GM21360 (cell line): ENCODE results near the gene BAIAP2L1.

Experiments
- ATAC-seq: cut with Tn5 transposase; IDR thresholded peaks from one replicate; pipeline ENCODE4 v1.9.1; 2021; ENCODE audit warnings: mild to moderate bottlenecking, moderate library complexity; ENCODE audit not compliant: unreplicated experiment

Gene BAIAP2L1

DNA sequence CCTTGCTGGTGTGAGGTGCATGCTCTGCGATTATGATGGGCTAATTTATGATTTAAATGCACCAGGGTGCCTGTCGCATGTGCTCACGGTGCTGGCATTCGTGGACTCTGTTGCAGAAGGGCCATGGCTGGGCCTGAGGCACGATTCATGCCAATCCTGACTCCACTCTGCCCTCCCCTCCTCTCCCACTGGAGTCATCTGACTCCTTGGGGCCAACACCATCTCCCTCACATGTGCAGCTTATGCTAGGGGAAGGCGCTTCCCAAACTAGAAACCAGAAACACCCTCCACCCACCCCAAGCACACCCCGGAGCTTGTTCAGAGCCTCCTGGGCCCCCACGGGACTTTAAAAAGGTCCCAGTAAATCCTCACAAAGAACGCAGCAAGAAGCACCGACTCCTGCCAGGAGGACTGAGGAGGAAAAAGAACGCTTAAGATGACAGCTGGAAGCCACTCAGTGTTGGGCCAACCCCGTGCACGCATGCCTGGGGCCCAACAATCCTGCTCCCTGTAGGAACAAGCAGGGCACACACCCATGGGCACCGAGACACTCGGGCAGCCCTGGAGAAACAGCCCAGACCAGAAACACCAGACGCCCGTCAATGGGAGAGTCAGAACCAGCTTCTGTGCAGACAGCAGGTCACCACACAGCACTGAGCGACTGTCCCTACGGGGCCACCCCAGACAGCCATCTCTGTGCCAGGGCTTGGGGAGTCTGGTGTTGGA lies 105.3 kb downstream of the BAIAP2L1 start:
- ATAC-seq, result no peak

DNA sequence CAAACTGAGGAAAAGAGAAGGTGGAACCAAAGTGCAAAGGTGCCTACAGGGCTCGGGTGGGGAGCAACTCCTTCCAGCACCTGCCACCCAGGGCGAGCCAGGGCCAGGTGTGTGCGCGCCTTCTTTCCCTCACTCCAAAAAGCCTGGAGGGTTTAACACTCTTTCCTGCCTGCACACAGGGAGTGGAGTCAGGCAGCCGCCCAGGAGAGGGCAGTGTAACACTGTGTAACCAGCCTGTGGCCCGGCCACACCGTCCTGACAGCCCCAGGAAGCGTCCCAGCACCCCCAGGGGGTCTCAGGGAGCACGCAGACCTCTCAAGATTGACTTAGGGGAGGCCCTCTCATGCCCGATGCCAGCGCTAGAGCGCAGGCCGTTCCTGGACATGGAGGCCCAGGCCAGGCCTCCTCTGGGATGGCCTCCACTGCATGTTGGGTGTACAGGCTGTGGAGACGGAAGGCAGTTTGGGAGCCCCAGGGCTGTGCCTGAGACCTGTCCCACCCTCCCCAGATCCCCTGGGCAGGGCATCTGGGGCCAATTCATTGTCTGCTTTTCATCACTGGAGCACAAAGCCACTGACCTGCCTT lies 106.0 kb downstream of the BAIAP2L1 start:
- ATAC-seq, result no peak

DNA sequence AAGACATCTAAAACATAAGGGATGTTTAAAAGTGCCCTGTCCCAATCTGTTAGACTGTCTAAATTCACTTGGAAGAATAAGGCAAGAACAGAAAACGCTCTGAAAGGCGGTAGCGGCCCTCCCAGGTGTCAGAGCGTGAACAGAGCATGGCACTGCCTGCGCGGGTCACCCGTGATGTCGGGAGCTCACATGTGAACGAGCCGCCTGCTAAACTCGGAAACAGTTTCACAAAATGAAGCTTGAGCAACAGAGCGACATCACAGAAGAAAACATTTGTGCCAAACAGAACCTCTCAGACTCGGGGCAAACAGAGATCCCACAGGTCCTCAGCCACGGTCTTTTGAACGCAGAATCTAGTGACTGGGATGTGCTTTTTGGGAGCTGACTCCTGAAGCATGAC lies 106.6 kb downstream of the BAIAP2L1 start:
- ATAC-seq, result no peak

DNA sequence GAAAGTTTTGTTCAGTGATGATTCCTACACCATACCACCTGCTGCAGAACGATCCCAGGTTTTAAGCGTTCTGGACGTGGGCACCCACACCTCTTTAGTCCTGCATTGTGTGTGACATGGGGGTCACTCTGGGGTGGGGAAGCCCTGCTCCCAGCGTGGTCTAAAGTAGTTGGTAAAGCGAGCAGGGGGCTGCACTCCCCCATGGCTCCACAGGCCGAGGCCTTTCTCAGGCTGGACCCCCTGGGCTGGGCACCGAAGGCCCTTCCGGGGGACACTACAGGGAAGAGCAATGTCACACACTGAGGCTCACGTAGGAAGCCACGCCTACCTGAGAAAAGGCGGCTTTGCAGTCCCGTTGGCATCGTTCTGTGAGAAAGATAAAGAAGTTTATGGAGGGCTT lies 107.1 kb downstream of the BAIAP2L1 start:
- no peak for ATAC-seq

DNA sequence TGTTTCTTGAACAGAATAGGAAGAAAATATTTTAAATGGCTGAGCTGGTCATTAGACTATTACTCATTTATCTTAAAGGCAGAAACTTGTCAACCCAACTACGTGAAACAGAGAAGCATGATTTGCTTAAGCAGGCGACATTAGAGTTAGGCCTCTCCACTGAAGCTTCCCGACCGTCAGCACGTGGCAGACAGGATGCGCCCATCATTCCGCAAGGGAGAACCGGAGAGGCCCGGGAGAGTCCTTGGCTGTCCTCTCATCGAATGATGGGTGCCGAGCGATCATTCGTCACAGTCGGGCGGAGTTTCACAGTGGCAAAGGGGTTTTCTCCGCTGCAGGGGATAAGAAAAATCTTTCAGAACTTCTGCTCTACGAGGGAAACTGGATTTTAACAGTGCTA lies 107.6 kb downstream of the BAIAP2L1 start:
- no peak for ATAC-seq

DNA sequence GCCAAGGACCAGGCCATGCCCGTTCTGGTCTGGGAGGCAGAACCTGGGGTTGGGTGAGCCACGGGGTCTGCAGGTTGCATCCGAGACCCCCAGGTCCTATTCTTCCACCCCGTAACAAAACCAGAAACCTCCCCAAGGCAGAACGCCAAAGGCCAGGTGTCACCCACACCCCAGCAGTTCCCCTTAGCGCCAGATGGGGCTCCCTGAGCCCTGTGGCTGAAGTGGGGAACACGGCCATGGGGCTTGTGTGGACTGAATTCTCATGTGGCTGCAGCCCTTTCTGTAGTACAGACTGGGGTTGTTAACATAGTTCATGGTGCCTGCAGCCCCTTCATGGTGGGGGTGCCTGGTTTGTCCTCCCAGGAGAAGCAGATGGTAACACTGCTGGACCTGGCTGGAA lies 109.2 kb downstream of the BAIAP2L1 start:
- no peak for ATAC-seq

DNA sequence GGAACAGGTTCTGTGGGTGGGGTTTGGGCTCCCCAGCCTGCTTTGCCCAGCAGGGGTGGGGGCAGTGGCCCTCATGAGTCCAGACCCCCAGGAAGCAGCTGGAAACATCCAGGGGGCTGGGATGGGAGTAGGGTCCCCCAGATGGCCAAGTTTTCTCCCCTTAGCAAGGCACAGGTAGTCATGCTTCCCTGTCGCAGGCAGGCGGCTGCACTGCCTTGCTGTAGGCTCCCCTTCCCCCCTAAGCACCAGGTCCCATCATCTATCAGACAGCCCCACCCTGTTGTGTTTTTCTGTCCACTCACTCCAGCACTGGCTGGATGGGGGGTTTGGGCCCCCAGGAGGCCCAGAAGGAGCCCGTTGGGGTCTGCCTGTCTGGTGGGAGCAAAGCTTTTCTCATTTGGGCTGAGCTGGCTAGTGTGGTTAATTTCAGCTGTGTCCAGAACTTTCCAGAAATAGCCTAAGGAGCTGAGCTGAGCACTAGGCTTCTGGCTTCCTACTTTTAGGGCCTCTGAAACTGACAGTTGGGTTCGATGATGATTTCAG lies 111.5 kb downstream of the BAIAP2L1 start:
- ATAC-seq, result no peak

DNA sequence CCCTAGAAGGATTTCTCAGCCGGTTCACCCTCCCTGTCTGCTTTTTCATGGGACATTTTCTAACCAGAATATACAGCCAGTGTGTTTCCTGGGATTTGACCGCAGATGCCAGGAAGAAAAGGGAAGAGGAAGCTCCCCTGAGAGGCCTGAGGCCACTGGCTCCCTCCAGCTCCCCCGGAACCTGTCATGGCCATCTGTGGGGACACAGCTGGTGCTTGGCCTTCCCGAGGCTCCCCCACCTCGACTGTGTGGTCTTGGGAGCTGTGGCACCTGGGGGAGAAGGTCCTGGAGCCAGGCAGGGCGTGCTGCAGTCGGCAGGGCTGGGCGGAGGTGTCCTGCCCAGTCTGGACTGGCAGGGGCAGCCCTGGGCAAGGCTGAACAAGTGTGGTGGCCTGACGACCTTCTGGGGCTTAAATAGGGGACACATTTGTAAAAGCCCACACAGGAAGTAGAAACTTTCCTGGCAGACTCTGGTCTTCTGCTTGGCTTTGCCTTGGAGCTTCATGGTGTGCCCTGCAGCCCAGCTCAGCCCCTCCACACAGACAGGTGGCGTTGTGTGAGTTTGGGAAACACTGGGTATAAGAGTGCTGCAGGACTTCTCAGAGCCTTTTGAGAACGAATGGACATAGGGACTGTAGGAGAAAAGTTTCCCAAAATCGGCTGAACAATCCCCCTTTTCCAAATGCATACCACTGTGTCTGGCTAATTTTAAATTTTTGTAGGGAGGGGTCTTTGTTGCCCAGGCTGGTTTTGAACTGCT lies 112.6 kb downstream of the BAIAP2L1 start:
- ATAC-seq, result no peak

DNA sequence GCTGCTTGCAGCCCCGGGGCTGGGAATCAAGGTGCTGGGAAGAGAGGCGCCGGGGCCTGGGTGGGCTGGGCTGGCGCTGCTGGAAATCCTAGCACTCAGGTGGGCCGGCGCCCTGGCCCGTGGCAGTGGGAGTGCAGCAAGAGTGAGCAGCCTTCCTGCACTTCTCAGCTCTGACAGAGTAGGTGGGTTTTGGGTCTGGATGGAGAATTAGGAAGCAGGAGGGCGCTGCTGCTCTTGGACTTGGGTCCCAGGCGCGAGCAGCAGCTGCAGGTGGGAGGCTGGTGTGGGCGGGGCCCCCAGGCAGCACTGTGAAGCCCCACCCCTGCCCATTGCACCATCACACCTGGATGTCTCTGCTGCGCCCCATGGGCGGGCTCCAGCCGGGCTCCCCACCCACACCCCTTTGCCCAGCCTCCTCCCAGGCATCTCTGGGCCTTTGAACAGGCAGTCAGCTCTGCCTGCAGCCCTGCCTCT lies 113.4 kb downstream of the BAIAP2L1 start:
- ATAC-seq, result no peak

DNA sequence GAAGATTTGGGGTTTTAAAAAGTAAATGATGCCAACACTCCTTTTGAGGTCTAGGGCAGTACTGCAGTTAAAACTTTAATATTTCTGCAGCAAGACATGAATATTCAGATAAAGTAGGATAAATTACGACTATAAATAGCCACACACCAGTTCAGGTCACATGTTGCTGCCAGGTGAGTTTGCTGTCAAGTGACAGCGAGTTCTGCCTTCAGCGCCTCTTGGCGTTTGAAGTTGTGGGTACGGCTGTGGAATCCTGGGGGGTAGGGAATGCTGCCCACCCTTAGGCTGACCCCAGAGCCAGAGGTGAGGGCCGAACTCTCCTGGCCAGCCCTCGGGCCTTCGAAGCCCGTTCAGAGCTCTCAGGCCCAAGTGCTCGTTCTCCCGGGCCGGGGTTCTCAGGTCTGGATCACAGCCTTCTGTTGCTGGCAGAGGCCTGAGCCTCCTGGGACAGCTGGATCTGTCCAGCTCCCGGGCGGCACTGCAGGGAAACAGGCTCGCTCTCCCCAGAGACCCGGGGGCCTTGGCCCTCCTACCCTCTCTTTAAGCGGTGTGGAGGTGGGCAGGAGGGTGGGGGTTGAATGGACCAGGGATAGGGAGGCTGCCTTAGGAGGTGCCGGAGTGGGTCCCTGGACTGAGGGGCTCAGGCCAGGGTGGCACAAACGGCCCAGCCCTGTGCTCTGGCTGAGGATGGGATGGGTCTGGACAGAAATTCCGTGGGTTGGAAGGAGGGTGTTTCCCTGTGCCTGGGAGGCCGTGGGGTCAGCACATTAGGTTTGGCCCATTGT lies 114.0 kb downstream of the BAIAP2L1 start:
- ATAC-seq, result no peak

DNA sequence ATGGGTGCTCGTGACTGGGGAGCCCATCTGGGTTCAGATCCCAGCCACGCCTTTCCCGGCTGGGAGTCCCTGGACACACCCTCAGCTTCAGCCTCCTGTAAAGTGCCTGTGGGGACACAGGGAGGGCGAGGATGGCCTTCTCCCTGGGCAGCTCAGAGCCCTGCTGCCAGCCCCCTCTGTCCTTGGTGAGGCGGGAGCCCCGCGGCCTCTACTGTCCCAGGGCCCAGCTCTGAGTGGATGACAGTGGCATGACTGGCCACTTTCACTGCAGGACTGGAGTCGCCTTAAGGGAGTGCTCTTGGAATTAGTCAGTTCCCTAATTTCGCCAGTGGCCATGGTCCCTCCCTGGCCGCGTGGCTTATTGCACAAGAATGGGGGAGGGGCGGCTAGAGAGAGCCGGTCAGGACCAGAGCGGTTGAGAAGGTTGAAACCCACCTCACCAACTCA lies 114.8 kb downstream of the BAIAP2L1 start:
- ATAC-seq, result no peak

DNA sequence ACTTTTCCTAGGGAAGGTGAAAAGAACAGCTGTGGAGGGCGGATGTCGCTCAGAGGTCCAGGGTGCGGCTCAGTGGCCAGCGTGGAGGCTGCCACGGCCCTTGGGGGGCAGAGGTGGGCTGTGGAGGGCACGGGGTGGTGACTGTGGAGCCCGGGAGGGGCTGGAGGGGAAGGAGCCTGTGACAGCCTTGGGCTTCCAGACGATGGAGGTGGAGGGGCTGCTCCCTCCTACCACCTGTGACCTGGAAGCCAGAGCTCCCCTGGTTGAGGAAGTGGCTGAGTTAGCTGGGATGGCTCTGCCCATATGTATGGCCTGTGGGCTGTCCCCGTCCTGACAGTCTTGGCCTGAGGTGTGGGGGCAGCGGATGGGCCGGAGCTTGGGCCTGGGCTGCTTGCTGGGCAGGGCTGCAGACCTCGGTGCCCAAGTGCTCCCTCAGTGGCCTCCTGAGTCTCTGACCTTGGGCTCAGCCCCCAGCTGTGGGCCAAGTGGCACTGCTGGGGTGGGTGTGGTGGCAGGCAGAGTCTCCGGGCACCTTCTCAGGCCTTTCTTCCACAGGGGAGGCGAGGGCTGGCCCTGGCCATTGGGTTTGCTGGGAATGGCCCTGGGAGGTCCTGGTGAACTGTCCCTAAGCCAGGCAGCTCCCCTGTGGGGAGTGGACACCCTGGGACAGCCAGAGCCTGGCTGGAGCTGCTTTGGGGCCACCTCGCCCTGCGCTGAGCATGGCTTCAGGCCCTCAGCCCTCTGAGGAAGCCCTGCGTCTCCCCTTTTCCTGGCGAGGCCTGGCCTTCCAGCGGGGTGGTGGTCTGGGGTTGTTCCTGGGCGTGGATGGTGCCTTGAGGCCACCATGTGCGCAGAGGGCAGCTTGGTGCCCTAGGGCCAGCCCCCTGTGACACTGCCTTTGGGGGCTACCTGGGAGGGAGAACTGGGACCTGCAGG lies 115.5 kb downstream of the BAIAP2L1 start:
- ATAC-seq, result no peak

DNA sequence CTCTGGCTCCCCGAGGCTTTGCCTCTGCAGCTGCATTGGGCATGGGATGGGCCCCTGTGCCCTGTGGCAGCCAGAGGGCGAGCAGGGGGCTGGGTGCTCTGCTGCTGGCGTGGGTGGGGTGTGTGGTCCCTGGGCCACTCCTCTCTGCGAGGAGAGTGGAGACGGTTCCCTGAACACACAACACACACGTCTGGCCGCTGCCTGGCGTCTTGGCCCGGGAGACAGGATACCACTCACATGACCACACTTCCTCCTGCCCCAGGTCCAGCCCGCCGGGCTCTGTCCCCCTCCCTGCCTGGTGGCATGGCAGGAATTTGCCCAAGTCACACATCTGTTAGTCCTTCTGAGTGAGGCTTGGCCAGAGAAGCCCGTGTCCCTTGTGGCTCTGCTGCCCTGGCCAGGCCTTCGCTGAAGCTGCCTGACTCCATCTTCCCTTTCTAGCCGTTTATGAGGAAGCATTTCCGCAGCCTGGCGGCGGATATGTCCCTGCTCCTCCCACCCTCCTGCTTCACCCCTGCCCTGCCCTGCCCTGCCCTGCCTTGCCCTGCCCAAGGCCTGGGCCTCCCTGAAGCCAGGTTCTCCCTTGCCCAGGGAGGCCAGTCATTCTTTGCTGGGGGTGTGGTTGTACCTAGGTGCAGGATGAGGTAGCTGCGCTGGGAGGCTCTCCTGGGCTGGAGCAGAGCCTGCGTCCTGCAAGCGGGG lies 116.4 kb downstream of the BAIAP2L1 start:
- no peak for ATAC-seq

DNA sequence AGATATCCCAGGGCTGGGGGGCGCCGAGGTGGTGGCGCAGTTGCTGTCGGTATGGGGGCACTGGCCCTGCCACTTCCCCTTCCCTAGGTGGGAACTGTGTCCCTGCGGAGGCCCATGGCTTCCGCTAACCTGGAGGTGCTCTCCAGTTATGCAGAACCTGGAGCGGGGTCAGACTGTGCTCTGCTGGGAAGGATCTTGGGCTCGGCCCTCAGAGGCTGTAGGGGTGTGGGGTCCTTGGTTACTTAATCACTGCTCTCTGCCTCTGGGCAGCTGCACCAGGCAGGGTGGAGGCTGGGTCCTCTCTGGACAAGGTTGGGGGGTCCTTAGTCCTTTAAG lies 117.0 kb downstream of the BAIAP2L1 start:
- no peak for ATAC-seq

DNA sequence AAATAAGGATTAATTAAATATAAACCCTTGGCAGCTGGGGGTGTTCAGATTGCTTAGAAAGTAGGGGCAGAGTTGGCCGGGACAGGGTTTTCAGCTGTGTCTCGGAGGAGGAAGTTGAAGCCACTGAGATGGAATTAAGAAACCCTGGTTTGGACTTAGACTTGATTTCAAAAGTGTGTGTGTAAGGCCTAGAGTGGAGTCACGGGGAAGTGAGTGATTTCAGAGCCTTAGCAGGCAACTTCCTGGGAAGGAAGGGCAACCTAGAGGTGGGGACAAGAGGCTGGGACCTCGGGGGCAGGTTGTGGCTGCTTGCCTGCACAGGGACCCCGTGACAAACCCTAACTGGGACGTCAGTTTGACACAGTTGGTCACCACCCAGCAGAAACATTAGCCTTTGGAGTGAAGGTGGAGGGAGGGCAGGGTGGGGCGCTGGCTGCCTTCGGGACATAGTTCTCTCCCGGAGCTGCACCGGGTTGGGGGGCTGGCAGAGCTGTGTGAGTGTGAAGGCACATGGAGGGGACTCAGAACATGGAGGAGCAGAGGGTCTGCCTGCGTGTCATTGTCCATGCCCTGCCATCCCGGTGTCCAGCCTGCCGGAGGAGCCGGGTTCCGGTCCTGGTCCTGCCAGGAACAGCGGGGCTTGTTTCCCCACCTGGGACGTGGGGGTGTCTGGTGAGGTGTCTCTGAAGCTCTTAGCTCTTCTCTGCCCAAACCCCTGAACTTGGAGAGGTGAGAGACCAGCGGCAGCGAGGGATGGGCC lies 117.6 kb downstream of the BAIAP2L1 start:
- no peak for ATAC-seq

DNA sequence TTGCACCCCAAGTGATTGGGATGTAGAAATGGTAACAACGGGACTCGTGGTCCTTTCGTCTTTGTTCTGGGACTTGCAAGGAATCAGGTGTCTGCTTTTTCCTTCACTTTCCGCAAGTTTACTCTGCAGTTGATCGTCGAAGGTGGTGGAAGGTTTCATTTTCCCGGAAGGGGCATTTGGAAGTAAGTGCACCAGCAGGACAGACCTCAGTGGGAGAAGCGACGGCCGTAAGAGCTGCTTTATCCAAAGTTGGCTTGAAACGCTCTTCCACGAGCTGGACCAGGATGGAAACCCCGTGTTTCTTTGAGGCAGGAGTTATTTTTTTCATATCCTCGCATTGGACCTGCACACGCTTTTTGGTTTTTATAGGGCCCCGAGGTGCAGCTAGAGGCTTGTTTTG lies 118.2 kb downstream of the BAIAP2L1 start:
- ATAC-seq, result no peak

DNA sequence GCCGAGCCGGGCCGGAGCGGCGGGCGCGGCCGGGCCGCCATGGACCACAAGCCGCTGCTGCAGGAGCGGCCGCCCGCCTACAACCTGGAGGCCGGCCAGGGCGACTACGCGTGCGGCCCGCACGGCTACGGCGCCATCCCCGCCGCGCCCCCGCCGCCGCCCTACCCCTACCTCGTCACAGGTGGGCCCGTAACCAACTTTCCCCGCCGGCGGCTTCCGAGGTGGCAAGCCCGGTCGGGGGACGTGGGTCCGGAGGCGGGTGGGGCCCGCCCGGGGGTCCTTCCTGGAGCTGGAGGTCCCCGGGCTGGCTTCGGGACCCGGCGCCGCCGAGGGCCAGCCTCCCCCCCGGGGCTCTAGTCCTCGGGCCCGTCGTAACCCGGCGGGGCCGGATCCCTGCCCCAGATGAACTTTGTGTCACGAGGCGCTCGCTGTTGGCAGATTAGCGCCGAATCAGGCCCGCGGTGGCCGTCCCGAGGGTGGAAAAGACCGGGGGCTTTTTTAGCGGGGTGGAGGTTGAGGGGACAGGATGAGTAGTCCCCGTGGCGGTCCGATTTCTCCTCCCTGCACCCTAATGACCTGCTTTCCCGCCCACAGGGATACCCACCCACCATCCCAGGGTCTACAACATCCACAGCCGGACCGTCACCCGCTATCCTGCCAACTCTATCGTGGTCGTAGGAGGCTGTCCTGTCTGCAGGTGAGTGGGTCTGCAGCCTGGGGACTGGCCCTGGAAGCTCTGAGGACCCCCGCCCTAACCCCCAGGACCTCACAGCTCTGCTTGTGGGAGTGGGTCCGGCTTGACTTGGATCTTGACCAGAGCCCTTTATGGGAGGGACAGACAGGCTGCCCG lies 118.9 kb downstream of the BAIAP2L1 start:
- ATAC-seq, result peak; percentile 25
